CD4-positive, alpha-beta T cell treated with Interleukin-15 for 4 hours (primary cell): ENCODE measurements around the gene CRYBB3.
"Not testable (repeated sequence)": the region's sequence is repeated elsewhere in the genome, so short reads cannot be mapped to it uniquely, and the experiment has no call there.

Source experiments
- DNase-seq: peaks from one replicate; pipeline ENCODE4 v3.0.0-alpha.2; 2020; ENCODE audit warnings: low spot score

CRYBB3 gene

GRCh38 chr22:25174888-25175411 lies 24.7 kb upstream of the CRYBB3 start:
- no peak for DNase-seq

DNA sequence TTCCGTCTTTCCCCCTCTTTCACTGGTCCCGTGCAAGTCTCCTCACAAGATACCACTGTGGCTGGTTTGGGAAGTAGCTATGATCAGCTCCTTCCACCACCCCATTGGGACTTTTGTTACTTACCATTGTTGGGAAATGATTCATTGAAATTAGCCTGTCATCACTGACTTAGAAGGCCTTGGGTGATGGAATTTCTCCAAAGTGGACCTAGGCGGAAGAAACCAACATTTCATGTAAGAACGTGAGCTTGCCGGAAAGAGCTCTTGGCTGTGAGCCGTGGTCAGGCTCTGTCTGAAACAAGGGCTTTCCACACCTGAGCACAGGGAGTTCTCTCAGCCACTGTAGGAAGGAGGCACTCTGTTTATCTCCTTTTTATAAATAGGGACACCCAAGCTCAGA lies 23.5 kb upstream of the CRYBB3 start:
- DNase-seq = no peak

DNA sequence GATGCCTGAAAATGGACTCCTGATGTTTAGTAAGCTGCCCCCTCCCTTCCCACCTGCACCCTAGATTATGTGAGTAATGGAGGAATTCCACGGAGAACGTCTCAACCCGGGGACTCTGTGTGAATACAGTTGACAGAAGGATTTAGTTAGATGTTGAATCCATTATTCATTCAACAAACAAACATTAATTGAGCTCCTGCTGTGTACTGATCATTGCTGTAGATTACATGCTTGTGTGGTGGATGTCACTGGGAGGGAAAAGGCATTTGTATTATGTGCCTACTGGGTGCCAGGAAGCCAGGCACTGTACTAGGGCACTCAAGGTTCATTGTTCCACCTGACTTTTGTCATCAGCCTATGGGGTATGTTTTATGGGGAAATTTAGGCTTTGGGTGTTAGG lies 22.9 kb upstream of the CRYBB3 start:
- DNase-seq = no peak

GRCh38 chr22:25177226-25177625 lies 22.4 kb upstream of the CRYBB3 start:
- no peak for DNase-seq

DNA sequence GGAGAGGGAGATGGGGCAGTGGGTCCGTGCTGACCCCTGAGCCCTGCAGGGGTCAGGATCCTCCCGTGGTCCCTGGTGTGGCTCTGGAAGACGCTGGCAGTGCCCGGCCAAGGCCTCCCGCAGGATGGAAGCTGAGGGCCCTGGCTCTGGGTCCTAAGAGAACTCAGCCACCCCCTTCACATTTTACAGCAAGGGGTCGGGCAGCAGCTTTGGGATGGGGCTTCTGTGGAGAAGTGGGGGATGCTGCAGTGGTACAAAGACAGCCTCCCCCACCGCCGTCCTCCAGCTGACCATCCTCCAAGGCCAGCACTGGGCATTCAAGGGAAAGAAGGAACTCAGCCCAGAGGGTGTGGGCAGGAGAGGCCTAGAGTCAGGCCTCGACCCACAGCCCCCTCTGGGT lies 21.8 kb upstream of the CRYBB3 start:
- no peak for DNase-seq

- not testable (repeated sequence) for DNase-seq
Observed at GRCh38 chr22:25178348-25178747, 21.3 kb upstream of the CRYBB3 start.

DNA sequence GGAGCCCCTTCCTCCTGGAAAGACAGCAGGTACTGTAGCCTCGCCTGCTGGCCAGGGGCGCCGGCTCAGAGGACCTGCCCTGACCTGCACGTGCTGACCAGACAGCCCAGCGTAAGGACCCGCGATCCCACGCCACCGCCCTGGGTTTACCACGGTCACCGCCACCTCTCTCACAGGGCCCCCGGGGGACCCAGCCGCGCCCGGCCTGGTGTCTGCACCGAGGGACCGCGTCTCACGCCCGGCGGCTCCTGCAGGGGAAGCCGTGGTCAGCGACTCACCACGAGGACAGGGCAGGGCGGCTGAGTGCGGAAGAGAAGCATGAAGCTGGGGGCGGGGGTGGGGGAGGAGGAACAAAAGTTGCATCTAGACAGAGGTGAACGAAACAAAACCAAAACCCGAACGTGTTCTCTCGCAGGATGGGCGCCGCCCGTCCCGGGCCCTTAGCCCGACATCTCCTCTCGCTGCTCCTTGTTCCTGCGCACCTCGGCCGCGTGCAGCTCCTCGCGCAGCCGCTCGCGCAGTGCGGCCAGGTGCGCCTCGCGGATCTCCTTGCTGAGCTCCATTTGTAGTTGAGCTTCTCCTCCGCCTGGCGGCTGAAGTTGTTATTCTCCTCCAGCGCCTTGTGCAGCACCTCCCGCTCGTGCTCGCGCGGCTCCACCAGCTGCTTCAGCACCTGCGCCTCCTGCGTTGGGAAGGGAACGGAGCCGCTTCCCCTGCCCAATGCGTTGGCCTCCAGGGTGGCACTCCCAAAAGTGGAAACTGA lies 20.6 kb upstream of the CRYBB3 start:
- not testable (repeated sequence) for DNase-seq

DNA sequence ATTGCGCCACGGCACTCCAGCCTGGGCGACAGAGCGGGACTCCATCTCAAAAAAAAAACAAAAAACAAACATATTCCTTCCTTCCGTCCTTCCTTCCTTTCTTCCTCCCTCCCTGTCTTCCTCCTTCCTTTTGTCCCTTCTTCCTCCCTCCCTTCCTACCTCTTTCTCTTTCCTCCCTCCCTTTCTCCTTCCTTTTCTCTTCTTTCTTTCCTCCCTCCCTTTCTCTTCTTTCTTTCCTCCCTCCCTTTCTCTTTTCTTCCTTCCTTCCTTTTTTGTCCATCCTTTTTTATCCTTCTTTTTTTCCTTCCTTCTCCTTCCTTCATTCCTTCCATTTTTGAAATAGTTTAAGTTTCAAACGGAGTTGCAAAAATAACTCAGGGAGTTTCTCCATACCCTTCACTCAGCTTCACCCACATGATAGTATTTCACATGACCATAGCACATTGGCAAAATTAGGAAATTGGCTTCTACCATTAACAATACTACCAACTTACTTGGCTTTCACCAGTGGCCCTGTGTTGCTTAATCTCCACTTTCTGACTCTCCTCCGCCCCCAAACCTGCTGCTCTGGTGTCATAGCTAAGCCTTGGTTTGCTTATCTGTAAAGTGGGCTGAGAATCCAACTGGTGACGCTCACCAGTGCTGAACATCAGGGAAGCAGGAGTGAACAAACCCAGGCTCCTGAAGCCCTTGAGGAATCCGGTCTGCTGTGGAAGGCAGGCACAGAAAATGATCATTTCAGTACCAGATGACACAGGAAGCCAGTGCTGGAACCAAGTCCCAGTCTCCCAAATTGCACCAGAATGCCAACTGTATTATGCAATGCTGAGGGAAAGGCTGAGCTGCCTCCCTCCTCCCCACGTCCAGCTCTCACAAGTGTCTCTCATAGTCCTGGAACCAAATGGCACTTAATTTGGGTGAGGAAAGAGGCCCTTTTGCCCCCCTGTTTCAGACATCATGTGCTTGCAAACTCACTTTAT lies 17.2 kb upstream of the CRYBB3 start:
- no peak for DNase-seq

- no peak for DNase-seq
Observed at GRCh38 chr22:25183949-25184619, 15.6 kb upstream of the CRYBB3 start.

- no peak for DNase-seq
Observed at GRCh38 chr22:25186140-25186539, 13.5 kb upstream of the CRYBB3 start.

DNA sequence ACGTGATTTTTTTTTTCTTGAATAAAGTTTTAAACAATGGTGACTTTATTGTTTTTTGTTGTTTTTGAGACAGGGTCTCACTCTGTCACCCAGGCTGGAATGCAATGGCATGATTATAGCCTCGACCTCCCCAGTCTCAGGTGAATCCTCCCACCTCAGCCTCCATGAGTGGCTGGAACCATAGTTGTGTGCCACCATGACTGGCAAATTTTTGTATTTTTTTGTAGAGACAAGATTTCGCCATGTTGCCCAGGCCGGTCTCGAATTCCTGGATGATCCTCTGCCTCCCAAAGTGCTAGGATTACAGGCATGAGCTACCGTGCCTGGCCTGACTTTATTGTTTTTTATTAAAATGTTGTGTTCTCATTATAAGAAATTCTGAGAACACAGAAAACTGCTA lies 12.2 kb upstream of the CRYBB3 start:
- no peak for DNase-seq

GRCh38 chr22:25192406-25192805 lies 7.3 kb upstream of the CRYBB3 start:
- DNase-seq = no peak

GRCh38 chr22:25193130-25193529 lies 6.5 kb upstream of the CRYBB3 start:
- no peak for DNase-seq

DNA sequence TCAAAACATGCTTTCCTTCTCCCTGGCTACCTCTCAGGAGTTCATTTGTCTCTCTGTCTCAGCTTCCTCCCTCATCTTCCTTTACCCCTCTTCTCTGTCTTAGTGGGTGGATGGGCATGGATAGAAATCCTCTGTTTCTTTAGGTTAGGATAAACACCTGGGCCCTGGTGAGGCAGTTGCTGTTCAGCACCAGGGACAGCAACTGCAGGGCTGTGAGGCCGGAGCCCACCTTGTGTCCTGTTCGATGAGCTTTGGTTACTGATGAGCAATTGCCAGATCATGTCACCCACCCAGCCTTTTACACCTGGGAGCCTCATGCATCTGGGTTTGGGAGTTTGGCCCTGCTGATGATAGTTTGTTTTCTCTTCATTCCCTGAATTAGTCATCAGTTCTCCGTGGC lies 6.1 kb upstream of the CRYBB3 start:
- DNase-seq = no peak

DNA sequence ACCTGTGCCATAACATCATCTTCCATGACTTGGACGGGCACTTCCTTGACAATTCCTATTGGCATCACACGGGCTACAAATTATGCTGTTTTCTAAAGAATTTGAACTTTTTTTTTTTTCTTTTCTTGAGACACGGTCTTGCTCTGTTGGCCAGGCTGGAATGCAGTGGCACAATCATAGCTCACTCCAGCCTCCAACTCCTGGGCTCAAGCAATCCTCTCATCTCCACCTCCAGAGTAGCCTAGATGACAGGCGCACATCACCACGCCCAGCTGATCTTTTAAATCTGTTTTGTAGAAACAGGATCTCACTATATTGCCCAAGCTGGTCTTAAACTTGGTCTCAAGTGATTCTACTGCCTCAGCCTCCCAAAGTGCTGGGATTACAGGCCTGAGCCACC lies 3.3 kb upstream of the CRYBB3 start:
- no peak for DNase-seq

GRCh38 chr22:25197340-25197739 lies 2.3 kb upstream of the CRYBB3 start:
- no peak for DNase-seq

- DNase-seq = no peak
Observed at GRCh38 chr22:25200967-25201366, 1.3 kb downstream of the CRYBB3 start.

GRCh38 chr22:25201557-25202273 lies 2.1 kb downstream of the CRYBB3 start:
- no peak for DNase-seq

DNA sequence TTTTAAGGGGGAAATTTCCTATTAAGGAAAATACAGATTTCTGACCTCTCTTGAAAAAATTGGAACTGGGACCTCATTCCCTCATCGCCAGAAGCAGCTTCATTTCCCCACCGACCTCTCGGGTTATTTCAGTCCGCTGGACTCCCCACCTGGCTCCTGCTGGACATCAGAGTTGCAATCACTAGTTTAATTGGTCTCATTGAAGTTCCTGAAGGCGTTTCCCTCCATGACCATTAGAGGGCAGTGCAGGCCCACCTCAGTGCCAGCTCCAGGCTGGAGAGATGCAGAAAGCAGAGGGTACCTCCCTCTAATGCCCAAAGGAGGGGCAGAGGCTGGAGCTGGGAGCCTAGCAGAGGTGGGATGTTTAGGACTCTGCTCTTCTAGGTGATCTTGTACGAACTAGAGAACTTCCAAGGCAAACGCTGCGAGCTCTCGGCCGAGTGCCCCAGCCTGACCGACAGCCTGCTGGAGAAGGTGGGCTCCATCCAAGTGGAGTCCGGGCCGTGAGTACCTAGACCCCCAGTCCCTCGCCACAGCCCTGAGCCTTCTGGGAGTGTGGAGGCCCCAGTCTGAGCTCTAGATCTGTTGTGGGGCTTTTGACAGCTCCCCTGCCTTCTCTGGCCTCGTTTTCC lies 2.7 kb downstream of the CRYBB3 start:
- peak; percentile 53 for DNase-seq

- no peak for DNase-seq
Observed at GRCh38 chr22:25203082-25203481, 3.4 kb downstream of the CRYBB3 start.

GRCh38 chr22:25204547-25204946 lies 4.9 kb downstream of the CRYBB3 start:
- DNase-seq = not testable (repeated sequence)
